Duodenal mucosa (tissue), 2 donors: ENCODE data around the gene FMR1NB.

Source experiments
- H3K27ac ChIP-seq: one replicate; pipeline ENCODE4 v1.7.0; 2013; ENCODE audit warnings: low read depth, low read length
- H3K27me3 ChIP-seq, 2 donors: one replicate each; pipeline ENCODE4 v1.7.0; 2013; ENCODE audit warnings: low read length in 2 of 2, control low read depth in 1 of 2; ENCODE audit not compliant: insufficient read depth in 2 of 2, control insufficient read depth in 1 of 2
- H3K36me3 ChIP-seq, 2 donors: one replicate each; pipeline ENCODE4 v1.7.0; 2013; ENCODE audit warnings: low read length in 2 of 2, control low read depth in 1 of 2; ENCODE audit not compliant: insufficient read depth in 2 of 2, control insufficient read depth in 1 of 2
- H3K4me1 ChIP-seq, 2 donors: one replicate each; pipeline ENCODE4 v1.7.0; 2013; ENCODE audit warnings: low read length in 2 of 2, control low read depth in 1 of 2; ENCODE audit not compliant: insufficient read depth in 2 of 2, control insufficient read depth in 1 of 2
- H3K4me3 ChIP-seq, 2 donors: one replicate each; pipeline ENCODE4 v1.7.0; 2013; ENCODE audit warnings: low read length in 2 of 2, low read depth in 1 of 2
- H3K9ac ChIP-seq, 2 donors: one replicate each; pipeline ENCODE4 v1.7.0; 2013; ENCODE audit warnings: low read length in 2 of 2, low read depth in 1 of 2
- H3K9me3 ChIP-seq, 2 donors: one replicate each; pipeline ENCODE4 v1.7.0; 2013; ENCODE audit warnings: low read length in 2 of 2, control low read depth in 1 of 2; ENCODE audit not compliant: control insufficient read depth in 1 of 2

The FMR1NB gene

GRCh38 chrX:147962476-147962875, 18.7 kb upstream of the FMR1NB start:
- H3K4me1 ChIP-seq: no peaks in the 10 kb centered on the region
- no peaks in the 10 kb centered on the region for H3K9me3 ChIP-seq
- no peak overlapping the region for H3K9ac ChIP-seq
- H3K4me3 ChIP-seq: no peak overlapping the region
- no peaks in the 10 kb centered on the region for H3K36me3 ChIP-seq
- no peaks in the 10 kb centered on the region for H3K27me3 ChIP-seq
- no peak overlapping the region for H3K27ac ChIP-seq

- H3K4me1 ChIP-seq: no peaks in the 10 kb centered on the region
- no peak overlapping the region for H3K4me3 ChIP-seq
- H3K27ac ChIP-seq: no peak overlapping the region
- no peaks in the 10 kb centered on the region for H3K27me3 ChIP-seq
- H3K36me3 ChIP-seq: no peaks in the 10 kb centered on the region
- H3K9me3 ChIP-seq: no peaks in the 10 kb centered on the region
- no peak overlapping the region for H3K9ac ChIP-seq
These were observed 2.2 kb upstream of the FMR1NB start for GRCh38 chrX:147978931-147979330.

- Histone ChIP-seq H3K4me3 (no peak overlapping the region), H3K27me3 (no peaks in the 10 kb centered on the region), H3K36me3 (no peaks in the 10 kb centered on the region), H3K4me1 (no peaks in the 10 kb centered on the region), H3K9me3 (no peaks in the 10 kb centered on the region), H3K9ac (no peak overlapping the region), H3K27ac (no peak overlapping the region)
These were observed 39.2 kb downstream of the FMR1NB start for GRCh38 chrX:148020329-148020728.

GRCh38 chrX:148024425-148025148, 43.5 kb downstream of the FMR1NB start:
- no peak overlapping the region for H3K4me3 ChIP-seq
- H3K9me3 ChIP-seq: no peaks in the 10 kb centered on the region
- H3K27me3 ChIP-seq: no peaks in the 10 kb centered on the region
- no peak overlapping the region for H3K9ac ChIP-seq
- H3K36me3 ChIP-seq: no peaks in the 10 kb centered on the region
- no peak overlapping the region for H3K27ac ChIP-seq
- no peaks in the 10 kb centered on the region for H3K4me1 ChIP-seq

DNA sequence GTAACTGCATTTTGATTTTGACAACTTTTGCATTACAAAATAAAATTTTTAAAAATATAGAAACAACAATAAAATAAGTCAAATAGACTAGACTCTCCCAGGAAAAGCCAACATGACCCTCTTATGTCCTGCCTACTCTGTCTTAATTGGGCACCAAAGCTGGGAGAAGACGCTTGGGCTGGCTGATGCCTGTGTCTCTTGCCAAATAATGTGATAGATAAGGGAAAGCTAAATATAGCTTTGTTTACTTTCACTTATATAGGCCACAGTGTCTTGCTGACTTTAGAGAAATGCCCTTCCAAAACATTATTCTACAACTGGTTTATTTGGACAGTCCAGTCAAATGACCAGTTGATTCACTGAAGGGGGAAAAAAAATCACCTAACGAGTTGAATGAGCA, 54.2 kb downstream of the FMR1NB start:
- Histone ChIP-seq H3K4me1 (no peaks in the 10 kb centered on the region), H3K4me3 (no peak overlapping the region), H3K9ac (no peak overlapping the region), H3K27ac (no peak overlapping the region), H3K27me3 (no peaks in the 10 kb centered on the region), H3K36me3 (no peaks in the 10 kb centered on the region), H3K9me3 (no peaks in the 10 kb centered on the region)

DNA sequence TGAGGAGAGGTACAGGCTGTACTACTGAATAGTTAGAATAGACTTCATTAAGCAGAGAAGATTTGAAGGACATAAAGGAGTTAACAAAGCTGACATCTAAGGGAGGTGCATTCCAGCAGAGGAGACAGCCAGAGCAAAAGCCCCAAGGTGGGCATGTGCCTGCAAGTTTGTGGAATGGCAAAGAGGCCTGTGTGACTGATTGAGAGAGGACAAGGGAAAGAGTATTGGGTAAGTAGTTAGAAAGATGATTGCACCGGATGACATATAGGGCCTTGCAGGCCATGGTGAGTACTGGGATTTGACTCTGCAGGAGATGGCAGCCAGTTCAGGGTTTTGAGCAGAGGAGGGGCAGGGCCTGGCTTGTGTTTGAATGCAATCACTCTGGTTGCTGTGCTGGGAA, 55.9 kb downstream of the FMR1NB start:
- H3K4me1 ChIP-seq: no peaks in the 10 kb centered on the region
- no peak overlapping the region for H3K9ac ChIP-seq
- no peak overlapping the region for H3K27ac ChIP-seq
- no peaks in the 10 kb centered on the region for H3K9me3 ChIP-seq
- no peaks in the 10 kb centered on the region for H3K36me3 ChIP-seq
- H3K27me3 ChIP-seq: no peaks in the 10 kb centered on the region
- no peak overlapping the region for H3K4me3 ChIP-seq

DNA sequence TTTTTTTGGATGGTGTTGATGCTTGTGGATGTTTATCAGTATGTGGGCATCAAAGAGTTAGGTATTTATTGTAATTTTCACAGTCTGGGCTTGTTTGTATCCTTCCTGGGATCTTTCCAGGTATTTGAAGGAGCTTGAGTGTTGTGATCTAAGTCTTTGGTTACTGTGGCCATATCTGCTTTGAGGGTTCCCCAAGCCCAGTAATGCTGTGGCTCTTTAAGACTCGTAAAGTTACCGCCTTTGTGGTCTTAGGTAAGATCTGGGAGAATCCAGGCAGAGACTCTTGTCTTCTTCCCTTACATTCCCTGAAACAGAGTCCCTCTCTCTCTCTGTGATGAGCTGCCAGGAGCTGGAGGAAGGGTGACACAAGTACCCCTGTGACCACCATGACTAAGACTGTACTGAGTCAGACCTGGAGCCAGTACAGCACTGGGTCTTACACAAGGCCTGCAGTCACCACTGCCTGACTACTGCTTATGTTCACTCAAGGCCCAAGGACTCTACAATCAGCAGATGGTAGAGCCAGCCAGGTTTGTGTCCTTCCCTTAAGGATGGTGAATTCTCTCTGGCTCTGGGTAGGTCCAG, 62.2 kb downstream of the FMR1NB start:
- no peaks in the 10 kb centered on the region for H3K4me1 ChIP-seq
- H3K27ac ChIP-seq: no peak overlapping the region
- H3K9ac ChIP-seq: no peak overlapping the region
- H3K36me3 ChIP-seq: no peaks in the 10 kb centered on the region
- no peak overlapping the region for H3K4me3 ChIP-seq
- H3K27me3 ChIP-seq: no peaks in the 10 kb centered on the region
- no peaks in the 10 kb centered on the region for H3K9me3 ChIP-seq

DNA sequence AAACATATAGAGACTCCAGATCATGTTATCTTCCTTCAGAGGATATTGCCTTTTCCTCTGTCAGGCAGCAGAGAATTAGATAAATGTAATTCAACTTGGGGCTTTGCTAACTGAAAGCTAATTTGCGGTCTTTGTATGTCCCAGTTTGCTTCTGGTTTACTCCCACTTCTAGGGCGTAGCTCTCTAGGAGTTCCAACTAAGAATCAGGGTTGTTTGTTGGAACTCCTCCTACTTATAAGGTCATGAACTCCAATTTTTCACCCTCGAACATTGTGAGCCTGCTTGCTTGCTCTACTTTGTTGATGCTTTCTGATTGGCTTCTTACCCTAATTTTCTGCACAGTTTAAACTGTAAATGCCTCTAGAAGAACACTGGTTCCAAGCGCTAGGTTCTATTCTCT, 66.1 kb downstream of the FMR1NB start:
- H3K27me3 ChIP-seq: no peaks in the 10 kb centered on the region

GRCh38 chrX:148049441-148049840, 68.3 kb downstream of the FMR1NB start:
- Histone ChIP-seq H3K4me3 (no peak overlapping the region), H3K36me3 (no peaks in the 10 kb centered on the region), H3K9ac (no peak overlapping the region), H3K4me1 (no peaks in the 10 kb centered on the region), H3K9me3 (no peaks in the 10 kb centered on the region), H3K27ac (no peak overlapping the region), H3K27me3 (no peaks in the 10 kb centered on the region)

More for the DNA sequence above, 66.1 kb downstream of the FMR1NB start:
- Histone ChIP-seq H3K9ac (no peak overlapping the region), H3K27ac (no peak overlapping the region), H3K4me1 (no peaks in the 10 kb centered on the region), H3K4me3 (no peak overlapping the region), H3K9me3 (no peaks in the 10 kb centered on the region), H3K36me3 (no peaks in the 10 kb centered on the region)

DNA sequence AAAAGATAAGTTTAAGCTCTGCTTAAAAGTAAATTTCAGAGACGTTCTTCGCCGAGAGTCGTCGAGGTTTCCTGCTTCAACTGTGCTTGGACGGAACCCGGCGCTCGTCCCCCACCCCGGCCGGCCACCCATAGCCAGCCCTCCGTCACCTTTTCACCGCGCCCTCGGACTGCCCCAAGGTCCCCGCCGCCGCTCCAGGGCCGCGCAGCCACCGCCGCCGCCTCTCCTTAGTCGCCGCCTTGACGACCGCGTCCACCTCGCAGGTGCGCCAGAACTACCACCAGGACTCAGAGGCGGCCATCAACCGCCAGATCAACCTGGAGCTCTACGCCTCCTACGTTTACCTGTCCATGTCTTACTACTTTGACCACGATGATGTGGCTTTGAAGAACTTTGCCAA, 70.8 kb downstream of the FMR1NB start:
- Histone ChIP-seq H3K36me3 (no peaks in the 10 kb centered on the region), H3K27me3 (no peaks in the 10 kb centered on the region), H3K4me1 (no peaks in the 10 kb centered on the region), H3K27ac (no peak overlapping the region), H3K9ac (no peak overlapping the region), H3K4me3 (no peak overlapping the region), H3K9me3 (no peaks in the 10 kb centered on the region)
